Measurements from ENCODE around the gene VAC14.
A peak's percentile ranks its signal among the peaks of the same experiment; 100 is the strongest.

VAC14 gene

GRCh38 chr16:70653406-70653805 lies 147.6 kb downstream of the VAC14 start:
- H3F3A ChIP-seq (ENCODE audit: low read depth): no peaks in the 10 kb centered on the region
- no peaks in the 10 kb centered on the region for H3K79me2 ChIP-seq (ENCODE audit: insufficient read depth, low read length)
- H3K27me3 ChIP-seq (ENCODE audit: insufficient read depth, low read length, poor library complexity, severe bottlenecking): no peaks in the 10 kb centered on the region
- peak overlapping the region; percentile 13; the same call in 1 of the 2 replicates for H2AFZ ChIP-seq (ENCODE audit: low read length)
- H3K9me2 ChIP-seq (replicated peaks; ENCODE audit: low read depth, low read length): no peaks in the 10 kb centered on the region
- H3K9ac ChIP-seq (ENCODE audit: low read depth, low read length, poor library complexity, severe bottlenecking): no peak overlapping the region
- H3K4me2 ChIP-seq (ENCODE audit: low read depth, low read length, poor library complexity, severe bottlenecking): no peak overlapping the region
- no peaks in the 10 kb centered on the region for H3K4me1 ChIP-seq (ENCODE audit: insufficient read depth, low read length, poor library complexity, severe bottlenecking)
- no peaks in the 10 kb centered on the region for H3K36me3 ChIP-seq (ENCODE audit: insufficient read depth, low read length)
- TF ChIP-seq EZH2phosphoT487 (IDR thresholded peaks at IDR 0.05; ENCODE audit: borderline replicate concordance): no peak
- TF ChIP-seq CTCF (conservative IDR thresholded peaks at IDR 0.05; ENCODE audit: low read length): no peak
- no peaks in the 10 kb centered on the region for H3K9me3 ChIP-seq (ENCODE audit: insufficient read depth, low read depth, low read length)
- no peaks in the 10 kb centered on the region for H4K20me1 ChIP-seq (ENCODE audit: insufficient read depth, low read length, poor library complexity, severe bottlenecking)
- no peak overlapping the region for H3K4me3 ChIP-seq (ENCODE audit: low read length, poor library complexity, severe bottlenecking)

GRCh38 chr16:70652322-70652721 lies 148.6 kb downstream of the VAC14 start:
- Histone ChIP-seq H3K4me2 (ENCODE audit: low read depth, low read length, poor library complexity, severe bottlenecking) (no peak overlapping the region), H2AFZ (ENCODE audit: low read length) (no peak overlapping the region), H3K4me1 (ENCODE audit: insufficient read depth, low read length, poor library complexity, severe bottlenecking) (no peaks in the 10 kb centered on the region), H4K20me1 (ENCODE audit: insufficient read depth, low read length, poor library complexity, severe bottlenecking) (no peaks in the 10 kb centered on the region), H3K4me3 (ENCODE audit: low read length, poor library complexity, severe bottlenecking) (no peak overlapping the region), H3K27me3 (ENCODE audit: insufficient read depth, low read length, poor library complexity, severe bottlenecking) (no peaks in the 10 kb centered on the region), H3K9me2 (replicated peaks; ENCODE audit: low read depth, low read length) (no peaks in the 10 kb centered on the region), H3K9me3 (ENCODE audit: insufficient read depth, low read depth, low read length) (no peaks in the 10 kb centered on the region), H3K79me2 (ENCODE audit: insufficient read depth, low read length) (no peaks in the 10 kb centered on the region), H3F3A (ENCODE audit: low read depth) (no peaks in the 10 kb centered on the region), H3K9ac (ENCODE audit: low read depth, low read length, poor library complexity, severe bottlenecking) (no peak overlapping the region), H3K36me3 (ENCODE audit: insufficient read depth, low read length) (no peaks in the 10 kb centered on the region)
- TF ChIP-seq CTCF (conservative IDR thresholded peaks at IDR 0.05; ENCODE audit: low read length) (no peak), EZH2phosphoT487 (IDR thresholded peaks at IDR 0.05; ENCODE audit: borderline replicate concordance) (no peak)

GRCh38 chr16:70651524-70651923 lies 149.4 kb downstream of the VAC14 start:
- Histone ChIP-seq H3K4me2 (ENCODE audit: low read depth, low read length, poor library complexity, severe bottlenecking) (no peak overlapping the region), H3K27me3 (ENCODE audit: insufficient read depth, low read length, poor library complexity, severe bottlenecking) (no peaks in the 10 kb centered on the region), H3F3A (ENCODE audit: low read depth) (no peaks in the 10 kb centered on the region), H2AFZ (ENCODE audit: low read length) (no peak overlapping the region), H3K4me3 (ENCODE audit: low read length, poor library complexity, severe bottlenecking) (no peak overlapping the region), H3K9me2 (replicated peaks; ENCODE audit: low read depth, low read length) (no peaks in the 10 kb centered on the region), H3K9me3 (ENCODE audit: insufficient read depth, low read depth, low read length) (no peaks in the 10 kb centered on the region), H3K36me3 (ENCODE audit: insufficient read depth, low read length) (no peaks in the 10 kb centered on the region), H3K4me1 (ENCODE audit: insufficient read depth, low read length, poor library complexity, severe bottlenecking) (no peaks in the 10 kb centered on the region), H3K79me2 (ENCODE audit: insufficient read depth, low read length) (no peaks in the 10 kb centered on the region), H3K9ac (ENCODE audit: low read depth, low read length, poor library complexity, severe bottlenecking) (no peak overlapping the region), H4K20me1 (ENCODE audit: insufficient read depth, low read length, poor library complexity, severe bottlenecking) (no peaks in the 10 kb centered on the region)
- TF ChIP-seq CTCF (conservative IDR thresholded peaks at IDR 0.05; ENCODE audit: low read length): no peak
- no peak for TF ChIP-seq EZH2phosphoT487 (IDR thresholded peaks at IDR 0.05; ENCODE audit: borderline replicate concordance)
